Skin of body (tissue), 2 donors: Measurements from ENCODE around the gene CAMSAP2. TPM values are rescaled to one million over a fixed set of nuclear protein-coding genes. Genes with fewer than 3 reads are reported as not detected.

Experiments used
- DNase-seq: peaks from one replicate; lab custom pipeline; 2025; lab: John Stamatoyannopoulos, UW
- total RNA-seq: library from RNA; depleted of rRNA; stranded (reverse); fragments of >200 nt; gene quantifications from one replicate; pipeline ENCODE4 v1.2.3, GENCODE V29; 2014

The CAMSAP2 gene
- total RNA-seq, 1 donor from 2014 or later: 36.9 TPM

DNA sequence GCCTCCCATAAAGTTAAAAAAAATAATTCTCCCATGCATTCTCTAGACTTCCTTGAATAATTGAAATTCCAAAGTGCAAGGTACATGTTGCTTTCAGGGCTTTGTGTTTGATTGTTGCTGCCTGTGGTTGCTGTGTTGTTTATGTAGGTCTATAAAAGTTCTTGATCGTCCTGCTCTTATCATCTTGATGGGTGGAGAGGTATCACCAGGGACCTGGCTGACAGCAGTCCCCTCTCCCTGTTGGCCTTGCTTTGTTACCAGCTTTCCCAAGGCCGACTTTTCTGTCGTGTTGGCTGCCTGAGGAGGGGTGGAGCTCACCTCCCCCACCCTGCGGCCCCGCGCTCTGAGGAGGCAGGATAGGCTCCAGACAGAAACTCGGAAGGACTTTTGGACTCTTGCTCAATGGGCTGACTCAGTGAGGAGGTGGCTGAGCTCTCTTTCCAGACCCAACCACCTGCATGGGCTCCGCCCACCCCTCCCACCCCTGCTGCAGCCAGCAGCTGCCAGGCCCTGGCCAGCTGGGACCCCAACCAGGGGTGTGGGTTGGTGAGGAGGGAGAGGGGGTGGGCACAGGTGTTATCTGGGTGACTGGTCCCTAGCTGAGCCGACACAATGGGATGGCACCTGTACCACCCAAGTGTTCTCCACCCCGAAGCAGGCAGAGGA, 158.0 kb downstream of the CAMSAP2 start:
- no peak for DNase-seq

DNA sequence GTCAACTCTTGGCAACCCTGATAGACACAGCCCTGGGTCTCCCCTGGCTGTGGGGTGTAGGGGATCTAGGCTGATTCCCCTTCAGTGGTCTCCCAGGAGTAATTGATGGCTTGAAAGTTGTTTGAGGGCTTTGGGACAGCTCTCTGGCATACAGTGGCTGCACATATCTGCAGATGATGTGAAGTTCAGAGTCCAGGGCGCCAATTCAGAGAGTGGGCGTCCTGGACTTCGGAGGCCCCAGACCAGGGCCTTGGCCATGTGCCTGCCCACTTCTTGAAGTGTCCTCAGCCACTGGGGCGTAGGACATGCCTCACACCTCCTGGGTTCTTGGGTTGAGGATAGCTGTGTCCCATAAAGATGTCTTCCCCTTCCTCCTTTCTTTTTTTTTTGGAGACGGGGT, 158.6 kb downstream of the CAMSAP2 start:
- DNase-seq: no peak

DNA sequence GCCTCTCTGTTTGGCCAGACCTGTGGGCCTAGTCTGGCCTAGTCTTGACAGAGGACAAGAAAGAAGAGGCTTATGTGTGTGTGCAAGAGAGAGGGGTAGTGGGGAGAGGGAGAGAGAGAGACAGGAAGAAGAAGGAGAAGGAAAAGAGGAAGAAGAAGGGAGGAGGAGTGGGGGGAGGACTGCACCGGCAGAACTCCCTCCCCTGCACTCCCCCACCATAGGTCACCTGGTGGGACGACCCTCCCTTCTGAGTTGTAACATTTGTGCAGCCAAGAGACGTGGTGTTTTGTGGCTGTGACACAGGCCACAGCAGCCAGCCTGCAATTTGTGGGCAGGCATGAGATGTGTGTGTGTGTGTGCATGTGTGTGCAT, 160.3 kb downstream of the CAMSAP2 start:
- no peak for DNase-seq

DNA sequence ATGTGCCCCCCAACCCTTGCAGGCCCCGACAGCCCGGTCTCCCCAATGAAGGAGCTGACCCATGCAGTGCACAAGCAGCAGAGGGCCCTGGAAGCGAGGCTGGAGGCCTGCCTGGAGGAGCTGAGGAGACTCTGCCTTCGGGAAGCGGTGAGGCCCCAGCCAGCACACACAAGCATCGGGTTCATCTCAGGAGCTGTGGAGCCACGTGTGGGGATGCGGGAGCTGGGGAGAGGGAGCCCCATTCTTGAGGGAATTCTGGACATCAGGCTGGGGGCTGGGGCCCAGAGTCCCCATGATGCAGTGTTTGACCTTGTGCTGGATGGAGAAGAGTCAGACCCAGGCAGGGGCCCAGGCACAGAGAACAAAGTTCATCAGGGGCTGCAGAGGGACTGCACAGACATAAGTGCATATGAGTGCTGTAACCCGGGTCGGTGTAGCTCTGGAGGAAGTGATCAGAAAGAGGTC, 160.8 kb downstream of the CAMSAP2 start:
- DNase-seq: no peak

DNA sequence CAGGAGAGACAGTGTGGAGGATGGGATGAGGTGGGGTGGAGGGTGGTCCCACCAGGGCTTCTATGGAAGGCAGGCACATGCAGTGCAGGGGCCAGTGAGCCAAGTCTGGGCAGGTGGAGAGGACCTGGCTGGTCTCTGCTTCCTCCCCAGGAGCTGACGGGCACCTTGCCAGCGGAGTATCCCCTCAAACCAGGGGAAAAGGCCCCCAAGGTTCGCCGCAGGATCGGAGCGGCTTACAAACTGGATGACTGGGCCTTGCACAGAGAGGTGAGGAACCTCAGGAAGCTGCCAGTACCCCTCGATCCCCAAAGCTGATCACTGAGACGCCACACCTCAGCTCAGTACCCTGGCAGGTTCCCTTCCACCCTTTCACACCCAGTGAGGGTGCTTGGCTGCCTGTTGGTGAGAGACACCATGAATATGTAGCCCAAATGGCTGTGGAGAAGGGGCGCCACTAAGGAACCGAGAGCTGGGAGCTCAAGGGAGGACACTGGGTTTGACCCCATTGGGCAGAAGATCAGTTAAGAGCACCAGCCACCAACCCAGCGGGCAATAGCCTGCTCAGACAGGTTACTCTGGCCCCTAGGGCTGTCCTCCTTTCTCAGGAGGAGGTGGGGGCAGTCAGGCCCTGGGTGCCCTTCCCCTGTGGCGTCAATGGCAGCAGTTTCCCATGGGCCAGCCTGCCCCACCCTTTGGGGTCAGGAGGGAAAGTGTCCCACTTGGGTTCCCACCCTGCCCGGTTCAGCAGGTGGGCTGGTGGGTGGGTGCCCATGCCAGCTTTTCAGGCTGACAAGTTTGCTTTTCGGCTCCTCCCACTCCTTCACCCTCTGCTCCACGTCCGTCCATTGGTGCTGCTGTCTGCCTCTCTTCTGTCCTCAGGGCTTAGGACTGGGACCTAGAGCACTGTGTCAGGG, 161.5 kb downstream of the CAMSAP2 start:
- DNase-seq: no peak

DNA sequence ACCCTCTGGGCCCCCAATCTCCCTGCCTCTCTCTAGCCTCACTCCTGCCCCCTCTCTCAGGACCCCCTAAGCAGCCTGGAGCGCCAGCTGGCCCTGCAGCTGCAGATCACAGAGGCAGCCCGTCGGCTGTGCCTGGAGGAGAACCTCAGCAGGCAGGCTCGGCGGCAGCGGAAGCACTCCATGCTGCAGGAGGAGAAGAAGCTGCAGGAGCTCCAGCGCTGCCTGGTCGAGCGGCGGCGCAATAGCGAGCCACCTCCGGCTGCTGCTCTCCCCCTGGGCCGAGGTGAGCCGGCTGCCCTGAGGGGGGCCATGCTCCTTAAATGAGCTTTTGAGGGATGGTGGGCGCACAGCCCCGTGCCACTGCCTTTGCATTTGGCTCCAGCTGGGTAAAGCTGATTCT, 162.2 kb downstream of the CAMSAP2 start:
- no peak for DNase-seq

DNA sequence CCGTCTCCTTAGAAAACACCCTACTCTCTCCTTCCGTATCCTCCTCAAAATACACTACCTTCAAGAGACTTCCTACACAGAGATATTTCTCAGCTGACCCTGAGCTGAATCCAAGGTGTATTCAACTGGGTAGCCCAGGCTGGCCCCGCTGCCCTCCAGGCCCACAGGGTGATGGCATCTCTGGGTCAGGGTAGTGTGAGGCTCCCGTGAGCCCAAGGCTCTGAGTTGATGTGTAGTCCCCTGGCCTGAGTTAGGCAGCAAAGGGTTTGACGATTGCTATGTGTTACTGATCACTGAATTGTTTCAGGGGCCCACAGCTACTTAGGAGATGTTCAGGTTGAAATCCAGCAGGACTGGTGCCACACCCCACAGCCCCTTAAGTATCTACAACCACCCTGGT, 162.7 kb downstream of the CAMSAP2 start:
- no peak for DNase-seq

DNA sequence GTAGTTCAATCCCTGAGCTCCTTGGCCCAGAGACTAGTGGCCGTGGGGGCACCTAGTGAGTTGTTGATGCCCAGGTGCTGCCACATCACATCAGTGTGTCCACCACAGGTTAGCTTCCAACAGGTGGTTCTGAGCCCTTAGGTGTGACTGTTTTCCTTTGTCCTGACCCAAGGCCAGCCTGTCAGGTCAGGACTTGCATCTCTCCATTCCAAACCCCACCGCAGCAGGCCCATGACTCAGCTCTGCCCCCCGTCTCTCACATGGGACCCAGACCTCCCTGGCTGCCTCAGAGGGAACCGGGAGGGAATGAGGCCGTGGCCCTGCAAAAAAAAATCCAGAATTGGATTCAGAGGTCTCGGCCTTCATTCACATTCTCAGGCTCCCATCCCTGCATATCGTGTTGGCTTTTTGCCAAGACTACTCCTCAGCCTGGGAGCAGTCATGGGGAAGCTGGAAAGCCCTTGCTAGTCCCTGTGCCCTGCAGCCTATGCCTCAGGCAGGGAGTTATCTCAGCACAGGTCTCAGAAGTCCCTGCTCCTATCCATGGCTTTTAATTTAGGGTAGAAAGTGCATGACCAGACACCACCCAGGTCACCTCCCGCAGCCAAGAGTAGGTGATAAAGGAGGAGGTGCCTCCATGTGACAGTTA, 163.2 kb downstream of the CAMSAP2 start:
- DNase-seq: no peak

DNA sequence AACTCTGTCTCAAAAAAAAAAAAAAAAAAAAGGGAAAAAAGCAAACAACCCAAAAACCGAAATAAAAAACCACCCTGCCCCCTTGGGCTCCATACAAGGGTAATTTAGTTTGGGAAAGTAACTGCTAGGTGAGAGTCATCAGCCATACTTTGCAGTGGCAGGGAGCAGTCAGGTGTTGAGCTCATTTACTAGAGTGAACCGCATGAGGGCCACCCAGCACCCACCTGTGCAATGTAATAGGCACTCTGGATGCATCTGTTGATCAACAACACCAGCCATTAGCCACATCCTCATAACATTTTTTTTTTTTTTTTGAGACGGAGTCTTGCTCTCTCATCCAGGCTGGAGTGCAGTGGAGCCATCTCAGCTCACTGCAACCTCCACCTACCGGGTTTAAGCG, 165.1 kb downstream of the CAMSAP2 start:
- DNase-seq: no peak

DNA sequence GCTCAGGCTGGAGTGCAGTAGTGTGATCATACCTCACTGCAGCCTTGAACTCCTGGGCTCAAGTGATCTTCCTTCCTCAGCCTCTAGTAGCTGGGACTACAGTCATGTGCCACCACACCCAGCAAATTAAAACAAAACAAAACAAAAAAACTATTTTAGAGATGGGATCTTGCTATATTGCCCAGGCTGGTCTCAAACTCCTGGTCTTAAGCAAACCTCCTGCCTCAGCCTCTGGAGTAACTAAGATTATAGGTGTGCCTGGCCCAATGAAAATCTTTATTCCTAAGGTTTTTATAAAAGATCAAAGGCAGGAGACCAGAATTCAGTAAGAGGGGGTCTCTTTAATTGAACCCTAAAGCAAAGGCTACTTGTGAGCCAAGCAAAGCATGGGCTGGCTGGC, 166.1 kb downstream of the CAMSAP2 start:
- DNase-seq: no peak

DNA sequence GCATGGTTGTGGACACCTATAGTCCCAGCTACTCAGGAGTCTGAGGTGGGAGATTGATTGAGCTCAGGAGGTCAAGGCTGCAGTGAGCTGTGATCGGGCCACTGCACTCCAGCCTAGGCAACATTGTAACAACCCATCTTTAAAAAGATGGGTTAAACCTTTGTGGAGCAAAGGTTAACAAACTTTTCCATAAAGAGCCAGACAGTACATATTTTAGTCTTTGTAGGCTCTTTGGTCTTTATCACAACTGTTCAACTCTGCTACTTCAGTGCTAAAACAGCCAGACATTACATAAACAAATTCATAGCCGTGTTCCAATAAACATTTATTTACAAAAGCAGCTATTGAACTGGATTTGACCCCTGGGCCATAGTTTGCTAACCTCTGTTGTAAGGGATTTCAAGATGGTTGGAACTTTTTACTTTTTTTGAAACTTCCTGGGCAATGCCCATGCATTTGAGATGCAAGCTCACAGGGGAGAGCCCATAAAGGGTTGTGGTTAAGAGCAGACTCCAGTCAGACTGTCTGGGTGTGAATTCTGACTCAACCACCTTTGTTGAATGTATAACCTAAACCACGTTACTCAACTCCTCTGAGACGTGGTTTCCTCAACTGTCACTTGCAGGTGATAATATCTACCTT, 166.8 kb downstream of the CAMSAP2 start:
- no peak for DNase-seq

DNA sequence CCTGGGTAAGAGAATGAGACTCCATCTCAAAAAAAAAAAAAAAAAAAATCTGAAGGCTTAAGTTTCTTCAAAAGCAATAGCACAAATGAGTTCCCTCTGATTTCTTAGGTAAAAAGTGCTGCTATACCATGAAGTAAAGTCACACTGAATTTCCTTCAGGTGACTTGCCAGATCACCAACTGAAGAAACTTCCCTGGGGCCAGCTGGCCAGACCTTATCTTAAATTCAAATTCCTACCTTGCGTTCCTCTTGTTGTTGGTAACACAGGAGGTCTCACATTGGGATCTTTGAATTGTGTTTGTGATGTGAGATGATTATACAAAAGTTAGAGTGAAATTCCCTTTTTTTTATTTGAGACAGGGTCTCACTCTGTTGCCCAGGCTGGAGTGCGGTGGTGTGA, 167.8 kb downstream of the CAMSAP2 start:
- no peak for DNase-seq

DNA sequence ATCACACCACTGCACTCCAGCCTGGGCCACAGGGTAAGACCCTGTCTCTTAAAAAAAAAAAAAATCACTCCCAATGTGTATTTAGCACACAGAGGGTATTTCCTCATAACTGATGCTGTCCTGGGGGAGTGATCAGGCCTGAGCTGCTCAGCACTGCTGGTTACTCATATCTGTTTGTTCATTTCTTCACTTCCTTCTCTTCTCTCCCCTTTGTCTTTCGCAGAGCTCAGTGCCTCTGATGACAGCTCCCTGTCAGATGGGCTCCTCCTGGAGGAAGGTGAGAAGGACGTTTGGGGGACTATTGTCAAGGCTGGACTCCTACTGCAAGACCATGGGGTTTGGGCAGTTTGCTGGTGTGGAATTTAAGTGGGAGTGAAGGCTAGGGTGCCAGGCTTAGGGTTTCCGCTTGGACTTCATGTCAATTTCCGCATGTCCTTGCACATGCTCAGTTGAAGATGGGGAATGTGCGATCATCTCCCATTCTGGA, 169.0 kb downstream of the CAMSAP2 start:
- DNase-seq: no peak

DNA sequence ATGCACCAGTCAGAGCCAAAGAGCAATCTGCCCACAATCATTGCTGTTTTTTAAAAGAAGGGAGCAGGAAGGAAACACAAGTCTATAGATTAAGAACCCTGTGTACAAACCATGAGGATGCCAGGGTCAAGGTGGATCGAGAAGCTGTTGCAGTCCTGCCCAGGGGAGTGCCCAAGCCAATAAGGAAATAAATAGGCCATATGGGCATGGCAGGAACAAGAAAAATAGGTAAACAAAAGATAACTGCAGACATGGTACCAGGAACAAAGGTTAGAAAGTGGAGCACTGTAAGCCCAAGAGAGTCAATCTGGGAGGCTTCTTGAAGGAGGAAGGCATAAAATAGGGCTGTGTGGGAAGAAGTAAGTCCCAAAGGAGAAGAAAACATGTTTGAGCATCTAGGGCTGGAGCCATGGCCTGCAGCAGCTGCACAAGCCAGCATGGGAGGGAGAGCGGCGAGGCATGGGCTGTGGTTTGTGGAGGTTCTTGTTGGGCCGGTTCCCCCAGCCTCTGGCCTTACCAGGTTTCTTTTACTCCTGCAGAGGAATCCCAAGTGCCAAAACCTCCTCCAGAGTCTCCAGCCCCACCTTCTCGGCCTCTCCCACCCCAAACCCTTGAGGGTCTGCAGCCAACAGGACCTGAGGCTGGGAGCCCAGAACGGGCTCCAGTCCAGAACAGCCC, 169.6 kb downstream of the CAMSAP2 start:
- DNase-seq: no peak

DNA sequence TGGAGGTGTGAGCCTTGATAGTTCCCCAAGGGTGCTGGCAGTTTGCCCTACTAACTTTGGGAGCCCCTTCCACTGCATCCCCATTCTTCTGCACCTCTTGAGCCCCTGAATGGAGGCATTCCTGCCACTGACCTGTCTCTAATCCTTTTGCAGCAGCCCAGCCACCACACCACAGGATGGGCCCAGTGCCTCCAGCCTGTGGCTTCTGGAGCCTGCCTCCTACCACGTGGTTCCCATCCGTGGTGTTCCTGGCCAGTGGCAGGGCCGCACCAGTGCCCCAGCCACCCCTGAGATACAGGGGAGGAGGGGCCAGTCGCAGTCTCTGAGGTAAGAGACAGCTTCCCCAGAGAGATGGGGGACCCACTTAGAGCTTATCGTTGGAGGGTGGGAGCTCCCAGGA, 170.4 kb downstream of the CAMSAP2 start:
- no peak for DNase-seq

DNA sequence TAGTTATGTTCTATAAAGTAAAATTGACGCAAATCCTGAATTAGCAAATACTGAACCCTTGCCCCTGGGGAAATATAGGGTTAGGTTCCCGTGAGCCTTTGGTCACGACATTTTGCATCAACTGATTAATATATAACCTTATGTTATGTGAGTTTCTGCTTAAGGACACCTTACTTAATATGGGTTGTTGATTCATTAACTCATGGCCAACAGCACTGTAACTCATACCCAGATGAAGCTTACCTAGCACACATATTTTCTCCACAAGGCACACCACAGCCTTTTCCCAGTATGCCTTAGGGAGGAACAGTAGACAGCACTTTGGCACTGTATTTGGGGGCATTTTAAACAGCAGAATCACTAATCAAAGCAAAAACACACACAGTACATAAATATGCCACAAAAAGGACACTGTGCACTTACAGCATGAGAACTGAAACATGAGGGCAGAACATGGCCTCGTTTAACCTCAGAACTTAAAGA, 171.1 kb downstream of the CAMSAP2 start:
- no peak for DNase-seq

Other genes with a start within 250 kb of the CAMSAP2 start
- gene KIF14, start 118.1 kb upstream of the CAMSAP2 start, total RNA-seq: 3.6 TPM
- gene DDX59, start 69.0 kb upstream of the CAMSAP2 start, total RNA-seq: 24.5 TPM
- not detected for gene GPR25, start 134.1 kb downstream of the CAMSAP2 start, total RNA-seq
- gene INAVA, start 156.0 kb downstream of the CAMSAP2 start, total RNA-seq: 16.4 TPM